Endothelial cell of umbilical vein (primary cell): ENCODE data around the gene EFNA2. TPM values are rescaled to one million over a fixed set of nuclear protein-coding genes. Genes with fewer than 3 reads are reported as not detected.

Experiments used
- BruUV-seq: library from RNA; stranded (reverse); fragments of 400-500 nt; replicated peaks from 2 replicates; lab custom pipeline; 2021; lab: Mats Ljungman, UMichigan
- CTCF ChIA-PET: fragments of 300-600, 350-600 bp; sonication (Branson Sonifier 250); formaldehyde crosslinking; loops from one replicate; lab custom pipeline; 2021; ENCODE audit warnings: antibody characterized with exemption, inconsistent platforms; lab: Charles Lee
- POLR2A ChIA-PET: fragments of 300-600, 350-600 bp; sonication (Branson Sonifier 250); formaldehyde crosslinking; loops from one replicate; lab custom pipeline; 2021; ENCODE audit warnings: antibody characterized with exemption, inconsistent platforms; lab: Charles Lee
- DNase-seq: peaks from one replicate; pipeline ENCODE4 v3.0.0-alpha.2; 2011; ENCODE audit warnings: low read depth, low spot score
- FAIRE-seq: peaks from 2 replicates; lab custom pipeline; 2011; peaks lifted over from hg19 to GRCh38; lab: Jason Lieb, UNC
- H2AFZ ChIP-seq: 2 replicates; pipeline ENCODE4 v1.6.0; 2012; ENCODE audit warnings: low read depth, low read length, control low read depth, inconsistent platforms
- H3K27ac ChIP-seq: 2 replicates; pipeline ENCODE4 v1.5.1; 2011; ENCODE audit warnings: low read depth, mild to moderate bottlenecking, control low read depth, low read length, moderate library complexity; ENCODE audit not compliant: insufficient read depth
- H3K27me3 ChIP-seq, 2 experiments: 2 replicates each; pipeline versions ENCODE4 v1.6.0 to v1.6.1; 2011; ENCODE audit warnings: low read length in 2 of 2, mixed read lengths in 1 of 2; ENCODE audit not compliant: control insufficient read depth in 2 of 2, insufficient read depth in 2 of 2
- H3K36me3 ChIP-seq, 2 experiments: 2 replicates in 1 of 2; 3 replicates in 1 of 2; pipeline ENCODE4 v1.5.1; 2011; ENCODE audit warnings: low read length in 2 of 2, mild to moderate bottlenecking in 1 of 2, moderate library complexity in 1 of 2; ENCODE audit not compliant: control insufficient read depth in 2 of 2, insufficient read depth in 2 of 2; ENCODE audit errors: extremely low read depth in 1 of 2
- H3K4me1 ChIP-seq: 3 replicates; pipeline ENCODE4 v1.5.1; 2011; ENCODE audit warnings: mild to moderate bottlenecking, low read length; ENCODE audit not compliant: control insufficient read depth, insufficient read depth; ENCODE audit errors: extremely low read depth
- H3K4me2 ChIP-seq: 2 replicates; pipeline ENCODE4 v1.6.1; 2011; ENCODE audit warnings: low read length, control low read depth, mixed read lengths; ENCODE audit not compliant: insufficient read depth
- H3K4me3 ChIP-seq, 3 experiments: fragments of 200-600 bp in 1 of 3; sonication (generic), shearing (Covaris generic) in 1 of 3; replicated peaks in 1 of 3; 2 replicates each; pipeline ENCODE4 v1.5.1; 2011 to 2016; ENCODE audit warnings: control low read depth in 3 of 3, low read length in 3 of 3, mild to moderate bottlenecking in 2 of 3, inconsistent platforms in 1 of 3, low read depth in 1 of 3, moderate library complexity in 1 of 3; ENCODE audit not compliant: insufficient read depth in 1 of 3
- H3K79me2 ChIP-seq: 2 replicates; pipeline ENCODE4 v1.6.0; 2012; ENCODE audit warnings: low read length, inconsistent platforms; ENCODE audit not compliant: control insufficient read depth, insufficient read depth
- H3K9ac ChIP-seq: replicated peaks from 2 replicates; pipeline ENCODE3; 2011; ENCODE audit warnings: low read length, control low read depth; ENCODE audit not compliant: insufficient read depth; ENCODE audit errors: extremely low read depth
- H3K9me1 ChIP-seq: replicated peaks from 3 replicates; pipeline ENCODE4 v1.6.0; 2011; ENCODE audit warnings: mild to moderate bottlenecking, low read length; ENCODE audit not compliant: control insufficient read depth, insufficient read depth; ENCODE audit errors: extremely low read depth
- H3K9me3 ChIP-seq: replicated peaks from 2 replicates; pipeline ENCODE4 v1.5.1; 2012; ENCODE audit warnings: low read length, inconsistent platforms; ENCODE audit not compliant: control insufficient read depth, insufficient read depth
- H4K20me1 ChIP-seq: replicated peaks from 2 replicates; pipeline ENCODE3; 2011; ENCODE audit warnings: mild to moderate bottlenecking, low read length; ENCODE audit not compliant: control insufficient read depth, insufficient read depth; ENCODE audit errors: extremely low read depth
- CTCF ChIP-seq, 2 donors: IDR thresholded peaks; 1 replicate in 1 of 2; 2 replicates in 1 of 2; pipeline ENCODE4 v1.5.1; 2011; ENCODE audit warnings: low read length in 2 of 2, mild to moderate bottlenecking in 2 of 2, moderate library complexity in 2 of 2, control low read depth in 1 of 2, inconsistent platforms in 1 of 2, low read depth in 1 of 2; ENCODE audit not compliant: insufficient read depth in 1 of 2; ENCODE audit errors: extremely low read depth in 1 of 2
- EZH2 ChIP-seq: IDR thresholded peaks from 2 replicates; pipeline ENCODE4 v1.6.1; 2012; ENCODE audit warnings: borderline replicate concordance, low read depth, mild to moderate bottlenecking, moderate library complexity, low read length, inconsistent platforms; ENCODE audit not compliant: severe bottlenecking
- FOS ChIP-seq: IDR thresholded peaks from 2 replicates; pipeline ENCODE4 v1.6.1; 2011; ENCODE audit warnings: mild to moderate bottlenecking, low read length, moderate library complexity, borderline replicate concordance; ENCODE audit not compliant: insufficient read depth
- GATA2 ChIP-seq: IDR thresholded peaks from 2 replicates; pipeline ENCODE4 v1.7.0; 2011; ENCODE audit warnings: low read depth, mild to moderate bottlenecking, moderate library complexity, mixed read lengths, low read length; ENCODE audit not compliant: insufficient read length, insufficient read depth
- JUN ChIP-seq: IDR thresholded peaks from 2 replicates; pipeline ENCODE4 v1.6.1; 2011; ENCODE audit warnings: borderline replicate concordance, low read depth; ENCODE audit not compliant: insufficient read length, insufficient read depth
- MYC ChIP-seq: IDR thresholded peaks from one replicate; pipeline ENCODE4 v1.6.1; 2011; ENCODE audit warnings: mild to moderate bottlenecking, low read depth, low read length
- POLR2AphosphoS5 ChIP-seq: IDR thresholded peaks from 2 replicates; pipeline ENCODE4 v1.6.1; 2012; ENCODE audit warnings: low read depth, mild to moderate bottlenecking, control low read depth, low read length, moderate library complexity; ENCODE audit not compliant: insufficient read depth
- dilution Hi-C: fragments of 300-500 bp; cut with MboI; formaldehyde crosslinking; loops from one replicate; pipeline ENCODE4 v1.15.0; 2019; ENCODE audit warnings: low sequenced_read_pairs; ENCODE audit not compliant: extremely low pct_ligation_motif_present
- intact Hi-C: fragments of 100-400 bp; cut with micrococcal nuclease; formaldehyde crosslinking; loops from one replicate; pipeline ENCODE4 v1.10.0; 2022
- polyA plus RNA-seq, 4 experiments: library from polyadenylated mRNA; depleted of rRNA in 3 of 4; stranded (reverse) in 3 of 4; unstranded in 1 of 4; fragments of >200 nt; gene quantifications; 2 replicates each; pipeline versions ENCODE4 v1.2.1 to v1.2.3, GENCODE V29; 2011 to 2012; ENCODE audit warnings: missing spikeins in 1 of 4
- total RNA-seq: library from RNA; stranded (reverse); gene quantifications from 2 replicates; pipeline ENCODE4 v1.2.3, GENCODE V29; 2021
- TF ChIP-seq, protein P1 (sequence below): IDR thresholded peaks from 2 replicates; pipeline ENCODE4 v1.6.1; 2011; ENCODE audit not compliant: insufficient read depth, insufficient read length

EFNA2 gene
- total and polyA plus RNA-seq, 2 donors (not counting 3 experiments of a cell fraction or from before 2014, with no cell fraction given): 0.52 to 1.1 TPM

GRCh38 chr19:1317274-1318003 lies 31.8 kb downstream of the EFNA2 start:
- Histone ChIP-seq H3K4me2 (no peak overlapping the region), H3K9ac (no peak overlapping the region), H3K27me3 (peaks cover 17 to 18% of the 10 kb centered on the region in 2 experiments), H3K9me3 (no peaks in the 10 kb centered on the region), H2AFZ (no peak overlapping the region), H3K4me3 (no peak overlapping the region), H4K20me1 (no peaks in the 10 kb centered on the region), H3K36me3 (no peaks in the 10 kb centered on the region), H3K27ac (no peak overlapping the region), H3K9me1 (no peaks in the 10 kb centered on the region), H3K79me2 (no peaks in the 10 kb centered on the region), H3K4me1 (peaks cover 13% of the 10 kb centered on the region)
- ChIA-PET POLR2A (interaction anchor here (0.6 kb wide), 1 partner anchor 224 kb away, joined by 7 read pairs; no protein-coding TSS in a partner anchor), CTCF (interaction anchor here (0.7 to 2.4 kb wide), 4 partner anchors 10 to 55 kb away, joined by 3 to 7 read pairs (median 3); no protein-coding TSS in a partner anchor)
- TF ChIP-seq MYC (no peak), JUN (no peak), GATA2 (no peak), POLR2AphosphoS5 (no peak), CTCF (IDR thresholded peaks at IDR 0.05; ENCODE audit: extremely low read depth in 1 of 2, insufficient read depth in 1 of 2, low read depth in 1 of 2, low read length in 2 of 2) (no peak), FOS (no peak), EZH2 (no peak)
- TF ChIP-seq, protein P1, sequence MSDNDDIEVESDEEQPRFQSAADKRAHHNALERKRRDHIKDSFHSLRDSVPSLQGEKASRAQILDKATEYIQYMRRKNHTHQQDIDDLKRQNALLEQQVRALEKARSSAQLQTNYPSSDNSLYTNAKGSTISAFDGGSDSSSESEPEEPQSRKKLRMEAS: no peak
- DNase-seq (no peak), FAIRE-seq (no peak)
- intact Hi-C loops: loop anchor here (5.0 kb wide), 1 partner anchor 65 kb away; the partner anchor contains the start of gene NDUFS7
- BruUV-seq: no TSS peak
- dilution Hi-C loops: no loop called here
